Activated T-helper 17 cell treated with anti-CD3 and anti-CD28 coated beads, Interleukin-2, amount 50 U/mL, for 72 hours (primary cell): ENCODE measurements around the gene USP7. TPM values are rescaled to one million over a fixed set of nuclear protein-coding genes. Genes with fewer than 3 reads are reported as not detected.
"Not testable (repeated sequence)": the region's sequence is repeated elsewhere in the genome, so short reads cannot be mapped to it uniquely, and the experiment has no call there.

ENCODE experiments used
- ATAC-seq: fragments of 150-1000 bp; cut with Tn5 transposase; replicated peaks from 2 replicates; pipeline ENCODE4 v1.10.0; 2021; ENCODE audit warnings: mild to moderate bottlenecking, moderate library complexity
- H3K27ac Mint-ChIP-seq: one replicate; pipeline ENCODE4 v1.8.0; 2022; ENCODE audit warnings: mixed read lengths
- H3K27me3 Mint-ChIP-seq: one replicate; pipeline ENCODE4 v1.8.0; 2022; ENCODE audit warnings: mixed read lengths
- H3K36me3 Mint-ChIP-seq: one replicate; pipeline ENCODE4 v1.8.0; 2022; ENCODE audit warnings: low read depth, mild to moderate bottlenecking, mixed read lengths
- H3K4me1 Mint-ChIP-seq: one replicate; pipeline ENCODE4 v1.8.0; 2022; ENCODE audit warnings: mixed read lengths
- H3K4me3 Mint-ChIP-seq: one replicate; pipeline ENCODE4 v1.8.0; 2022; ENCODE audit warnings: mild to moderate bottlenecking, mixed read lengths
- H3K9me3 Mint-ChIP-seq: one replicate; pipeline ENCODE4 v1.8.0; 2022; ENCODE audit warnings: mixed read lengths
- total RNA-seq, 2 donors: library from RNA; stranded (reverse); gene quantifications; one replicate each; pipeline ENCODE4 v1.2.3, GENCODE V29; 2022

Gene USP7
- total RNA-seq, 2 donors from 2014 or later = 157 to 181 TPM

GRCh38 chr16:8882725-8883377 is 80.9 kb downstream of the USP7 start:
- H3K27me3 Mint-ChIP-seq = no peaks in the 10 kb centered on the region
- no peak overlapping the region for H3K27ac Mint-ChIP-seq
- ATAC-seq = no peak
- peaks cover 14% of the 10 kb centered on the region for H3K4me1 Mint-ChIP-seq
- H3K4me3 Mint-ChIP-seq = no peak overlapping the region
- H3K9me3 Mint-ChIP-seq = no peaks in the 10 kb centered on the region
- peaks cover 6% of the 10 kb centered on the region for H3K36me3 Mint-ChIP-seq

- ATAC-seq = no peak
Measured at GRCh38 chr16:8882041-8882617, 81.6 kb downstream of the USP7 start, which contains the start of gene LITAFD. Gene LITAFD (plus strand): TSS chr16:8882351. CDS start chr16:8884356, 2,005 bp downstream.

DNA sequence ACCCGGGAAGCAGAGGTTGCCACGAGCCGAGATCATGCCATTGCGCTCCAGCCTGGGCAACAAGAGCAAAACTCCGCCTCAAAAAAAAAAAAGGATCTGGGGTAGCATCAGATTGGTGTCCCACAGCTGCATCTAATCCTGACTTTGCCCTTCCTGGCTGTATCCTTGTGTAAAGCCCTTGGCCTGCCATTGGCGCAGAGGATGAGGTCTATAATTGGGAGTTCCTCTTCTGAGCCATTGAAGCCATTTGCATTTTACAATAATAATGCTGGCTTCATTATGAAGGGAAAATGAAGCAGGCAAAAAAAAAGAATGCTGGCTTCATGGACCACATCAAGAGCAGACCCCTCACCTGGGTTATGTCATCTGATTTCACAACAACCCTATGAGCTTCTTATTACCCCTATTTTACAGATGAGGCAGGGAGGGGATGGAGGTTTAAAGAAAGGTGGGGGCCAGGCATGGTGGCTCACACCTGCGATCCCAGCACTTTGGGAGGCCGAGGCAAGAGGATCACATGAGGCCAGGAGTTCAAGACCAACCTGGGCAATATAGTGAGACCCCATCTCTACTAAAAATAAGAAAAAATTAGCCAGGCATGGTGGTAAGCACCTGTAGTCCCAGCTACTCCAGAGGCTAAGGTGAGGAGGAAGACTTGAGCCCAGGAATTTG is 82.7 kb downstream of the USP7 start:
- Mint-ChIP-seq H3K9me3 (no peaks in the 10 kb centered on the region), H3K27ac (no peak overlapping the region), H3K4me3 (no peak overlapping the region), H3K27me3 (no peaks in the 10 kb centered on the region), H3K36me3 (no peaks in the 10 kb centered on the region), H3K4me1 (peaks cover 7% of the 10 kb centered on the region)
- no peak for ATAC-seq

More at GRCh38 chr16:8882041-8882617, 81.6 kb downstream of the USP7 start, which contains the start of gene LITAFD:
- peaks cover 3% of the 10 kb centered on the region for H3K36me3 Mint-ChIP-seq
- no peak within 1 kb of the TSS for H3K27ac Mint-ChIP-seq
- H3K4me3 Mint-ChIP-seq = no peak within 1 kb of the TSS
- no peaks in the 10 kb centered on the region for H3K27me3 Mint-ChIP-seq
- peaks cover 10% of the 10 kb centered on the region for H3K4me1 Mint-ChIP-seq
- no peaks in the 10 kb centered on the region for H3K9me3 Mint-ChIP-seq

- no peak for ATAC-seq
- no peaks in the 10 kb centered on the region for H3K9me3 Mint-ChIP-seq
- H3K27me3 Mint-ChIP-seq = no peaks in the 10 kb centered on the region
- H3K4me3 Mint-ChIP-seq = no peak overlapping the region
- no peaks in the 10 kb centered on the region for H3K36me3 Mint-ChIP-seq
- no peaks in the 10 kb centered on the region for H3K4me1 Mint-ChIP-seq
- peak overlapping the region; percentile 50 for H3K27ac Mint-ChIP-seq
Measured at GRCh38 chr16:8878523-8878911, 85.2 kb downstream of the USP7 start.

- Mint-ChIP-seq H3K4me3 (no peak overlapping the region), H3K9me3 (no peaks in the 10 kb centered on the region), H3K36me3 (no peaks in the 10 kb centered on the region), H3K4me1 (no peaks in the 10 kb centered on the region), H3K27me3 (no peaks in the 10 kb centered on the region), H3K27ac (peak overlapping the region; percentile 50)
- no peak for ATAC-seq
Measured at GRCh38 chr16:8877894-8878522, 85.7 kb downstream of the USP7 start.

- H3K4me3 Mint-ChIP-seq, ATAC-seq, H3K9me3 Mint-ChIP-seq, H3K27ac Mint-ChIP-seq, H3K36me3 Mint-ChIP-seq, H3K27me3 Mint-ChIP-seq, H3K4me1 Mint-ChIP-seq: not testable (repeated sequence)
Measured at GRCh38 chr16:8875317-8875716, 88.4 kb downstream of the USP7 start.

DNA sequence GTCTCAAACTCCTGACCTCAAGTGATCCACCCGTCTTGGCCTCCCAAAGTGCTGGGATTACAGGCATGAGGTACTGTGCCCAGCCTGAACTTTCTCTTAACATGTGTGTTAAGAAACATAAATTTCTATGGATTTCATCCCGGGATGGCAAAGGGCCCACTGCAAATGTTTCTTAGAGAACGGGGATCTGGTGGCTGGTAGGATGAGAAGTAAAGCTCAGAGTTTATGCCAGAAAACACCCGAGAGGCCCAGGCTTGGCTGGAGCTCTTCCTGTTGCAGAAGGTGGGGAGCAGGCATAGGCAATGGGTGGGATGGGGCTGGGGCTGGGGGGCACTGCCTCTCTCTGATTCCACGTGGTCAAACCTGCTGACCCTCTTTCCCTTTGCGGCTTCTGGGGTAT is 89.3 kb downstream of the USP7 start:
- Mint-ChIP-seq H3K4me3 (no peak overlapping the region), H3K36me3 (no peaks in the 10 kb centered on the region), H3K27ac (no peak overlapping the region), H3K27me3 (no peaks in the 10 kb centered on the region), H3K9me3 (no peaks in the 10 kb centered on the region), H3K4me1 (peaks cover 8% of the 10 kb centered on the region)
- ATAC-seq = no peak

DNA sequence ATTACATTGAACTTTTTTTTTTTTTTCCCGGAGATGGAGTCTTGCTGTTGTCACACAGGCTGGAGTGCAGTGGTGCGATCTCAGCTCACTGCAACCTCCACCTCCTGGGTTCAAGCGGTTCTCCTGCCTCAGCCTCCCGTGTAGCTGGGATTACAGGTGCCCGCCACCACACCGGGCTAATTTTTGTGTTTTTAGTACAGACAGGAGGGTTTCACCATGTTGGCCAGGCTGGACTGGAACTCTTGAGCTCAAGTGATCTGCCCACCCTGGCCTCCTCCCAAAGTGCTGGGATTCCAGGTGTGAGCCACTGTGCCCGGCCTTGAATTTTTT is 89.9 kb downstream of the USP7 start:
- ATAC-seq, H3K27ac Mint-ChIP-seq, H3K9me3 Mint-ChIP-seq, H3K4me3 Mint-ChIP-seq, H3K27me3 Mint-ChIP-seq, H3K36me3 Mint-ChIP-seq: not testable (repeated sequence)
- H3K4me1 Mint-ChIP-seq = peaks cover 12% of the 10 kb centered on the region

GRCh38 chr16:8872967-8873865 is 90.5 kb downstream of the USP7 start:
- H3K4me1 Mint-ChIP-seq = peaks cover 12% of the 10 kb centered on the region
- H3K4me3 Mint-ChIP-seq = no peak overlapping the region
- H3K27ac Mint-ChIP-seq = no peak overlapping the region

GRCh38 chr16:8872071-8872470 is 91.6 kb downstream of the USP7 start:
- Mint-ChIP-seq H3K27ac (no peak overlapping the region), H3K27me3 (no peaks in the 10 kb centered on the region), H3K36me3 (peaks cover 12% of the 10 kb centered on the region), H3K9me3 (no peaks in the 10 kb centered on the region), H3K4me1 (peaks cover 17% of the 10 kb centered on the region), H3K4me3 (no peak overlapping the region)
- ATAC-seq = no peak

More at GRCh38 chr16:8872967-8873865, 90.5 kb downstream of the USP7 start:
- H3K9me3 Mint-ChIP-seq = no peaks in the 10 kb centered on the region
- H3K27me3 Mint-ChIP-seq = no peaks in the 10 kb centered on the region
- peaks cover under 1% of the 10 kb centered on the region for H3K36me3 Mint-ChIP-seq
- ATAC-seq = no peak

DNA sequence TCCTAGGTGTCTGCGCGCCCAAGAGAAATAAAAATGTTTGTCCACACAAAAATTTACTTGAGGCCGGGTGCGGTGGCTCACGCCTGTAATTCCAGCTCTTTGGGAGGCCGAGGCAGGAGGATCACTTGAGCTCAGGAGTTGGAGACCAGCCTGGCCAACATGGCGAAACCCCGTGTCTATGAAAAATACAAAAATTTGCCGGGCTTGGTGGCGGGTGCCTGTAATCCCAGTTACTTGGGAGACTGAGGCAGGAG is 93.8 kb downstream of the USP7 start:
- not testable (repeated sequence) for H3K9me3 Mint-ChIP-seq, H3K27me3 Mint-ChIP-seq, H3K27ac Mint-ChIP-seq, ATAC-seq
- Mint-ChIP-seq H3K4me1 (peaks cover 25% of the 10 kb centered on the region), H3K36me3 (peaks cover 26% of the 10 kb centered on the region), H3K4me3 (peak overlapping the region; percentile 95)

GRCh38 chr16:8869212-8869987 is 94.3 kb downstream of the USP7 start:
- ATAC-seq = no peak
- H3K4me1 Mint-ChIP-seq = peaks cover 25% of the 10 kb centered on the region
- peak overlapping the region; percentile 88 for H3K27ac Mint-ChIP-seq
- no peaks in the 10 kb centered on the region for H3K27me3 Mint-ChIP-seq
- H3K36me3 Mint-ChIP-seq = peaks cover 26% of the 10 kb centered on the region
- H3K4me3 Mint-ChIP-seq = peak overlapping the region; percentile 95
- H3K9me3 Mint-ChIP-seq = no peaks in the 10 kb centered on the region

DNA sequence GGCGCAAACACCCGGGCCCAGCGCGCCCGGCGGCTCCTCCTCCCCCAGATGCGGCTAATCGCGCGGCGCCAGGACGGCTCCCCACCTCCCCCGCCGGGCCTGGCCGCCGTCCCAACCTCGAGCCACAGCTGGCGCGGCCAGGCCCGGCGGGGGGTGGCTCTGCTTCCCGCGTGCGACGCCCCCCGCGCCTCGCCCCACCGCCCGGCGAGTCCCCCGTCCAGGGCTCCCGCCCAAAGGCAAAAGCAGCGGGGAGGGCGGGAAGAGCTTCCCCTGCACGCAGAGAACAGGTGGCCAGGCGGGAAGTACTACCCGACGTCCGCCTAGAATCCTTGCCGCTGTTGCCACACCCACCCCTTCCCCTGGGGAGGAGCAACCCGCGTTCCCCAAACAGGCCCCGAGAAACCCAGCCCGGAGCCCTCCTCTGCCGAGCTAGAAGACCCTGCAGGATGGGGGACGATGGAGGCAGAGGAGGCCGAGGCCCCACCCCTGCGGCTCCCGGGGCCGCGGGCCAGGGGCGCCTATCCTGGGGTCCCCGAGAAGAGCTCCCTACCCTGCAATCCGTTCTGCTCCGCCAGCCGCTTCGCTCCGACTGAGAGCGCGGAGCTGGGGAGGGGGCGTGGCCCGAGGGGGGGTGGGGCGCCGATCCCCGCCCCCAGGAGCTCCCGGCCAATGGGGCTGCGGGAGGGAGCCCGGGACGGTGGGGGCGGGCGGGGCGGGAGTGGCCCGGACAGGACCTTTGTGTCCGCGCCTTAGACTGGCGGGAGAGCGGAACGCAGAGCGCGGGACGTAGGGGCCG is 95.1 kb downstream of the USP7 start, which contains the start of gene CARHSP1:
Gene CARHSP1, minus strand, starts transcription at position 591 of the 796 bp plus-strand sequence. CDS start 9,678 bp downstream, outside the sequence.
- Mint-ChIP-seq H3K4me3 (peak within 1 kb of the TSS; percentile 95), H3K9me3 (no peaks in the 10 kb centered on the region)

More for the DNA sequence above, 95.1 kb downstream of the USP7 start, which contains the start of gene CARHSP1:
- Mint-ChIP-seq H3K4me1 (peaks cover 30% of the 10 kb centered on the region), H3K27me3 (no peaks in the 10 kb centered on the region), H3K27ac (peak within 1 kb of the TSS; percentile 94), H3K36me3 (peaks cover 26% of the 10 kb centered on the region)
- ATAC-seq = peak; percentile 82
